ENCODE data around the gene EHBP1L1. TPM values are rescaled to one million over a fixed set of nuclear protein-coding genes. Genes with fewer than 3 reads are reported as not detected.

The EHBP1L1 gene
- total and polyA plus RNA-seq, 4 donors: 1.1 to 120 (median 10.0) TPM

DNA sequence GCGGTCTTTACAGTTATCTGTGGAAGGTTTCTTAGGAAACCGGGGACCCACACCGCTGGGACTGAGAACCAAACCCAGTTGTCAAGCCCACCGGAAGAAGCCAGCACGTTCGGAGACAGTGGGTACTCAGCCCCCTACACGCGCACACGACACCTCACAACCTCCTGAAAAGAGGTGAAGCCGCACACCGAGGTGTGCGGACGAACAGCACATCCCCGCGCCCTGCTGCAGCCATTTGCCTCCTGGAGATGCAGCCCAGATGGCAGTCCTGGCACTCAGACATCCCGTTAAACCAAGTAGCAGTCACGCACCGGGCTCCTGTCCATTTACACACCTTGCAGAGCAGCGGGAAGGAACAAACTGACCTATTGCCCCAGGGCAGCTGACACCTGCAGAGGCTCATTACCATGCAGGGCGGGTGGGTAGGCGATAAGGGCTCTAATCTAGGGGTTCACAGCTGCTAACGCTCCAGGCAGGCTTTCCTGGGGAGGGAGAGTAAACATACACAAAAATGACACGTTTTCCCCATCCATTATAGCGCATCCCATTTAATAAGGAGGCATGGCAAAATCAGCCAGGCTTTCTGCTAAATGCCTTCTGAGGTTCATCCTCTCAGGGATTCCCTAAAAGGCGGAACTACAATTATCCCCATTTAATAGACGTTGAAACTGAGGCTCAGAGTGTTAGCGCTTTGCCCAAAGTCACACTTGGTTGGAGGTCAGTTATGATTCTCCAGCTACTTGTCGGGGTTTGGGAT lies 864 bp upstream of the EHBP1L1 start:
- peak; percentile 78 for DNase-seq (ENCODE audit: low spot score)
- H3K27me3 ChIP-seq (ENCODE audit: control insufficient read depth in 4 of 4, insufficient read depth in 4 of 4, low read length in 3 of 4): no peaks in the 10 kb centered on the region
- H3K4me1 ChIP-seq (ENCODE audit: control insufficient read depth in 4 of 4, insufficient read depth in 4 of 4, low read length in 3 of 4): peaks cover 22 to 60% (median 47%) of the 10 kb centered on the region in 4 donors
- H3K36me3 ChIP-seq (ENCODE audit: control insufficient read depth in 4 of 4, insufficient read depth in 3 of 4, low read depth in 1 of 4, low read length in 3 of 4): peaks cover 0 to 2% (median under 1%) of the 10 kb centered on the region in 4 donors
- H3K9ac ChIP-seq (ENCODE audit: low read depth in 1 of 2, low read length in 2 of 2): peak overlapping the region; percentile 8 to 11
- TF ChIP-seq HNF4A (conservative IDR thresholded peaks at IDR 0.05) (peak; percentile 25 to 35), HNF4G (IDR thresholded peaks at IDR 0.05) (no peak), RXRA (IDR thresholded peaks at IDR 0.05) (peak in 1 of 2 donors; percentile 20), EGR1 (IDR thresholded peaks at IDR 0.05; ENCODE audit: low read depth in 2 of 2) (peak in 1 of 2 donors; percentile 5)
- TF ChIP-seq, protein P1, sequence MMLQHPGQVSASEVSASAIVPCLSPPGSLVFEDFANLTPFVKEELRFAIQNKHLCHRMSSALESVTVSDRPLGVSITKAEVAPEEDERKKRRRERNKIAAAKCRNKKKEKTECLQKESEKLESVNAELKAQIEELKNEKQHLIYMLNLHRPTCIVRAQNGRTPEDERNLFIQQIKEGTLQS (IDR thresholded peaks at IDR 0.05): no peak
- WGBS: 11% methylated on average over 28 of the region's 28 CpGs
- H3K9me3 ChIP-seq (ENCODE audit: control insufficient read depth in 4 of 4, low read length in 3 of 4): no peaks in the 10 kb centered on the region
- H3K4me3 ChIP-seq (ENCODE audit: low read depth in 1 of 3, low read length in 3 of 3): peak overlapping the region; percentile 55 to 66 (median 57)
- H3K27ac ChIP-seq (ENCODE audit: low read depth in 1 of 2, low read length in 2 of 2): peak overlapping the region; percentile 76 to 88

DNA sequence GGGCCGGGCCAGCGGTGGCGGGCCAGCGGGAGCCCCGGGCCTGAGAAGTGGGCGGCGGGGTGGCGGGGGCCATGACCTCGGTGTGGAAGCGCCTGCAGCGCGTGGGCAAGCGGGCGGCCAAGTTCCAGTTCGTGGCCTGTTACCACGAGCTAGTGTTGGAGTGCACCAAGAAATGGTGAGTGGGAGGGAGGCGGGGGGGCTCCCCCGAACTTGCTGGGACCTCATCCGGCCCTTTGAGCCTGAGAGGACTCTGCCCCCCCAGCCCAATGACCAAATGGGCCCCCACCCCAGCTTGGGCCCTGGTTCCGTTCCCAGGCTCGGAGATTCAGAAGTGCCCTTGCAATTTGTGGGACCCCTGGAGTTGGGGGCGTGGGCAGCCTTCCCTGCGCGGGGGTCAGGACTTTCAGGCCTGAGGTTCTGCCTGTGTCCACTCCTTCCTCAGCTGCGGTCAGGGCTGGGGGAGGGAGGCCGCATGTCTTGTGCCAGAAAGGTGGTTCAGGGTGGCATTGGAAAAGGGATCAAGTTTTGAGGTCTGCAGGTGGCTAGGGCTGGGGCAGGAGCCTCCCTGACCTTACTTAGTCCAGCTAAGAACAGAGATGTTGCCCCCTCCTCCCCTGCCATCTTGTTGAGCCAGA lies 496 bp downstream of the EHBP1L1 start:
- no peaks in the 10 kb centered on the region for H3K27me3 ChIP-seq (ENCODE audit: control insufficient read depth in 4 of 4, insufficient read depth in 4 of 4, low read length in 3 of 4)
- peaks cover 18 to 52% (median 39%) of the 10 kb centered on the region in 4 donors for H3K4me1 ChIP-seq (ENCODE audit: control insufficient read depth in 4 of 4, insufficient read depth in 4 of 4, low read length in 3 of 4)
- H3K9me3 ChIP-seq (ENCODE audit: control insufficient read depth in 4 of 4, low read length in 3 of 4): no peaks in the 10 kb centered on the region
- WGBS: 17% methylated on average over 26 of the region's 26 CpGs
- peak overlapping the region; percentile 3 to 11 for H3K9ac ChIP-seq (ENCODE audit: low read depth in 1 of 2, low read length in 2 of 2)
- peak overlapping the region; percentile 9 to 76 for H3K27ac ChIP-seq (ENCODE audit: low read depth in 1 of 2, low read length in 2 of 2)
- H3K36me3 ChIP-seq (ENCODE audit: control insufficient read depth in 4 of 4, insufficient read depth in 3 of 4, low read depth in 1 of 4, low read length in 3 of 4): peaks cover 0 to 7% (median 1%) of the 10 kb centered on the region in 4 donors
- TF ChIP-seq NR2F2 (IDR thresholded peaks at IDR 0.05): no peak
- TF ChIP-seq FOXA1 (IDR thresholded peaks at IDR 0.05): no peak
- no peak for TF ChIP-seq RXRA (IDR thresholded peaks at IDR 0.05)
- no peak for TF ChIP-seq FOXA2 (IDR thresholded peaks at IDR 0.05)
- TF ChIP-seq, protein P2, sequence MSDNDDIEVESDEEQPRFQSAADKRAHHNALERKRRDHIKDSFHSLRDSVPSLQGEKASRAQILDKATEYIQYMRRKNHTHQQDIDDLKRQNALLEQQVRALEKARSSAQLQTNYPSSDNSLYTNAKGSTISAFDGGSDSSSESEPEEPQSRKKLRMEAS (IDR thresholded peaks at IDR 0.05): no peak
- no peak for TF ChIP-seq SP1 (IDR thresholded peaks at IDR 0.05)
- TF ChIP-seq, protein P3, sequence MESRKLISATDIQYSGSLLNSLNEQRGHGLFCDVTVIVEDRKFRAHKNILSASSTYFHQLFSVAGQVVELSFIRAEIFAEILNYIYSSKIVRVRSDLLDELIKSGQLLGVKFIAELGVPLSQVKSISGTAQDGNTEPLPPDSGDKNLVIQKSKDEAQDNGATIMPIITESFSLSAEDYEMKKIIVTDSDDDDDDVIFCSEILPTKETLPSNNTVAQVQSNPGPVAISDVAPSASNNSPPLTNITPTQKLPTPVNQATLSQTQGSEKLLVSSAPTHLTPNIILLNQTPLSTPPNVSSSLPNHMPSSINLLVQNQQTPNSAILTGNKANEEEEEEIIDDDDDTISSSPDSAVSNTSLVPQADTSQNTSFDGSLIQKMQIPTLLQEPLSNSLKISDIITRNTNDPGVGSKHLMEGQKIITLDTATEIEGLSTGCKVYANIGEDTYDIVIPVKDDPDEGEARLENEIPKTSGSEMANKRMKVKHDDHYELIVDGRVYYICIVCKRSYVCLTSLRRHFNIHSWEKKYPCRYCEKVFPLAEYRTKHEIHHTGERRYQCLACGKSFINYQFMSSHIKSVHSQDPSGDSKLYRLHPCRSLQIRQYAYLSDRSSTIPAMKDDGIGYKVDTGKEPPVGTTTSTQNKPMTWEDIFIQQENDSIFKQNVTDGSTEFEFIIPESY (IDR thresholded peaks at IDR 0.05): no peak
- TF ChIP-seq JUND (IDR thresholded peaks at IDR 0.05): no peak
- no peak for TF ChIP-seq EGR1 (IDR thresholded peaks at IDR 0.05; ENCODE audit: low read depth in 2 of 2)
- no peak for TF ChIP-seq YY1 (IDR thresholded peaks at IDR 0.05)
- TF ChIP-seq, protein P4, sequence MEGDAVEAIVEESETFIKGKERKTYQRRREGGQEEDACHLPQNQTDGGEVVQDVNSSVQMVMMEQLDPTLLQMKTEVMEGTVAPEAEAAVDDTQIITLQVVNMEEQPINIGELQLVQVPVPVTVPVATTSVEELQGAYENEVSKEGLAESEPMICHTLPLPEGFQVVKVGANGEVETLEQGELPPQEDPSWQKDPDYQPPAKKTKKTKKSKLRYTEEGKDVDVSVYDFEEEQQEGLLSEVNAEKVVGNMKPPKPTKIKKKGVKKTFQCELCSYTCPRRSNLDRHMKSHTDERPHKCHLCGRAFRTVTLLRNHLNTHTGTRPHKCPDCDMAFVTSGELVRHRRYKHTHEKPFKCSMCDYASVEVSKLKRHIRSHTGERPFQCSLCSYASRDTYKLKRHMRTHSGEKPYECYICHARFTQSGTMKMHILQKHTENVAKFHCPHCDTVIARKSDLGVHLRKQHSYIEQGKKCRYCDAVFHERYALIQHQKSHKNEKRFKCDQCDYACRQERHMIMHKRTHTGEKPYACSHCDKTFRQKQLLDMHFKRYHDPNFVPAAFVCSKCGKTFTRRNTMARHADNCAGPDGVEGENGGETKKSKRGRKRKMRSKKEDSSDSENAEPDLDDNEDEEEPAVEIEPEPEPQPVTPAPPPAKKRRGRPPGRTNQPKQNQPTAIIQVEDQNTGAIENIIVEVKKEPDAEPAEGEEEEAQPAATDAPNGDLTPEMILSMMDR (IDR thresholded peaks at IDR 0.05; ENCODE audit: low read depth, low read length, missing input control): no peak
- no peak for DNase-seq (ENCODE audit: low spot score)
- peak overlapping the region; percentile 0 to 66 (median 50) for H3K4me3 ChIP-seq (ENCODE audit: low read depth in 1 of 3, low read length in 3 of 3)

All from liver (tissue), 9 donors.